ENCODE data around the gene CYP19A1.

DNA sequence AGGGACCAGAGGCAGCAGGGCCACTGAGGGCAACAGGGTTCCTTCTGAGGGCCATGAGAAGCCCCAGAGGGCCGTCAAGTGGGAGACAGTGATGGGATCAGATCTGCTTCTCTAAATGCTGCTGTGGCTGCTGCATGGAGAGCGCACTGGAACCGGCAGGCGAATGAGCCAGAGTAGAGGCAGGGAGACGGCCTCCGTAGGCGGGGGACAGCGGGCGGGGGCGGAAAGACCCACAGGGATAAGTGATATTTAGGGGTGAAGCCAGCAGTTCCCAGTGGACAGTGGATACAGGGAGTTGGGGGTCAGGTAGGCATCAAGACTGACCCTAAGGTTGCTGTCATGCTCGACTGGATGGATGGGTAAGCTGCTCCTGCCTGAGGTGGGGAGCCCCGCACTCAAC is 48.1 kb upstream of the CYP19A1 start:
- TF ChIP-seq, protein P1, sequence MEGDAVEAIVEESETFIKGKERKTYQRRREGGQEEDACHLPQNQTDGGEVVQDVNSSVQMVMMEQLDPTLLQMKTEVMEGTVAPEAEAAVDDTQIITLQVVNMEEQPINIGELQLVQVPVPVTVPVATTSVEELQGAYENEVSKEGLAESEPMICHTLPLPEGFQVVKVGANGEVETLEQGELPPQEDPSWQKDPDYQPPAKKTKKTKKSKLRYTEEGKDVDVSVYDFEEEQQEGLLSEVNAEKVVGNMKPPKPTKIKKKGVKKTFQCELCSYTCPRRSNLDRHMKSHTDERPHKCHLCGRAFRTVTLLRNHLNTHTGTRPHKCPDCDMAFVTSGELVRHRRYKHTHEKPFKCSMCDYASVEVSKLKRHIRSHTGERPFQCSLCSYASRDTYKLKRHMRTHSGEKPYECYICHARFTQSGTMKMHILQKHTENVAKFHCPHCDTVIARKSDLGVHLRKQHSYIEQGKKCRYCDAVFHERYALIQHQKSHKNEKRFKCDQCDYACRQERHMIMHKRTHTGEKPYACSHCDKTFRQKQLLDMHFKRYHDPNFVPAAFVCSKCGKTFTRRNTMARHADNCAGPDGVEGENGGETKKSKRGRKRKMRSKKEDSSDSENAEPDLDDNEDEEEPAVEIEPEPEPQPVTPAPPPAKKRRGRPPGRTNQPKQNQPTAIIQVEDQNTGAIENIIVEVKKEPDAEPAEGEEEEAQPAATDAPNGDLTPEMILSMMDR (IDR thresholded peaks at IDR 0.05 in 2 of 3, conservative IDR thresholded peaks at IDR 0.05 in 1 of 3; ENCODE audit: borderline replicate concordance in 1 of 3, insufficient read depth in 1 of 3, low read depth in 2 of 3, low read length in 2 of 3): no peak
- TF ChIP-seq POLR2A (IDR thresholded peaks at IDR 0.05; ENCODE audit: borderline replicate concordance, extremely low read depth, insufficient read depth, insufficient read length) (no peak), FOSL1 (IDR thresholded peaks at IDR 0.05; ENCODE audit: low read depth) (no peak), EZH2phosphoT487 (IDR thresholded peaks at IDR 0.05; ENCODE audit: borderline replicate concordance) (no peak), POLR2AphosphoS5 (IDR thresholded peaks at IDR 0.05; ENCODE audit: low read depth, low read length) (no peak)
